ENCODE data around the gene IGLL5.
"Not testable (repeated sequence)": the region's sequence is repeated elsewhere in the genome, so short reads cannot be mapped to it uniquely, and the experiment has no call there.

IGLL5 gene

GRCh38 chr22:22884010-22884887, 3.4 kb upstream of the IGLL5 start:
- DNase-seq (ENCODE audit: low read depth), result no peak

DNA sequence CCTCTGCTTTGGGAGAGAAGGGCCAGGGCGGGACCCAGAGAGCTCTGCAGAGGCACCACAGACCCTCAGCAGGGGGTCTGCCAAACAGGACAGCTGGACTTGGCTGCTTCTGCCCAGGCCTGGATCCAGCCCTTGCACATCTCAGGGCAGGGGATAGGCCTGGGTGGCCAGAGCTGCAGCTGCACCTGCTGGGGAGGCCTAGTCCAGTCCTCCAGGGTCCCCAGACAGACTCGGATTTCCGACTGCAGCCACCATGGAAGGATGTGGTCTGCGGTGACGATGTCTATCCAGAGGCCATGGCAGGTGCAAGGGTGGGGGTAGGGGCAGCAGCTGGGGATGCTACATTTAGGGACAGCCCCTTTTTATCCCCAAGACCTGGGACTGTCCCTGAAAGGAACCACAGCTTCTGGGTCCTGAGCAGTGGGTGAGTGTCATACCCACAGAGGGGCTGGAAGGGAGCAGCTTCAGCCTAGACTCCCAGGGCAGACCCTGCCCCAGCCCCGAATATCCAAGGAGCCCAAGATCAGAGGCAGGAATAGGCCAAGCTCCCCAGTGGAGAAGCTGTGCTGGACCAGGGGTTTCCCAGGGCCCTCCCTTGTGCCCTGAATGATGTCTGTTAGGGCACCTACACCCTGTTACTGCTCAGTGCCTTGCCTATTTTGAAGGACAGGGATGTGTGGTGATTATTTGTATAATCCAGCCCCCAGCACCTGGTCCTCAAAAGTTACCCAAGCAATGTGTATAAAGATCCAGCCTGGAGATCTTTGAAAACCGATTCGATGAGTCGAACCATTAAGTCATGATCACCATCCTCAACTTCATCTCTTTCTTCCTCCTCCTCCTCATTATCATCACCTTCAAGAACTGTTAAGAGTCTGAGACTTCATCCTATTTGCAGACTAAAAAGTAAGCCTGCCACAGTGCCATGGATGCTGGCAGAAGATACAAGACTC, 2.5 kb upstream of the IGLL5 start:
- no peak for DNase-seq (ENCODE audit: low read depth)

GRCh38 chr22:22886546-22886945, 1.1 kb upstream of the IGLL5 start:
- DNase-seq (ENCODE audit: low read depth), result no peak

DNA sequence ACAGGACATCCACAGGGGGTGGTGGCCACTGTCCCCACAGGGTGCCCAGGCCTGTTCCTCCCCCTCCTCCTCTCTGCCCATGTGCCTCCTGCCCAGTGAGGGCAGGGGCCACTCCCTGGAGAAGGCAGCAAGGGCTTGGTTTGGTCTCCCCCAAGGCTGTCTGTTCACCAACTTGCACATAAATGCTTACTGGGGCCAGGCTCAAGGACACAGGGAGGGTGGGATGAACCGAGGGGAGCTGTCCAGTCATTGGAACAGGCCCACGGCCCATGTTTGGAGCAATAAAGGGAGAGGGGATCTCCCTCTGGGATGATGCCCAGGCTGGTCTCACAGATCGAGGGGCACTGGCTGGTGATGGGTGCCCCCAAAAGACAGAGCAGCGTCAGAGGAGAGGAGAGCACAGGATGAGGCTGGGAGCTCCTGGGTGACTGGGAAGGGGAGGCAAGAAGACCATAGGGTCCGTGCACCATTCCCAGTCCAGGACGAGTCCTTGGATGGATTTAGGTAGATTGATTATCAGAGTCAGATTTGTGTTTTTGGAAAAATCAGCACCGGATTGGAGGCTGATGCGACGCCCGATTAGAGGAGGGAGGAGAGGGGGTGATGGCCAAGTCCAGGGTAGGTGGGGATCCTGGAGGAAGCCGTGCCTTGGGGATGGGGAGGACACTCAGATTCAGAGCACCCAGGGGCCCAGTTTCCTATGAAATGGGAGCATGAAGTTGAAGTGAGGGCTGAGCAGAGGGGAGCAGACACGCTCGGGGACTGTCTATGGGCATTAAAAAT, 1.1 kb downstream of the IGLL5 start:
- no peak for DNase-seq (ENCODE audit: low read depth)

- no peak for DNase-seq (ENCODE audit: low read depth)
Observed at GRCh38 chr22:22890085-22890484, 2.5 kb downstream of the IGLL5 start.

DNA sequence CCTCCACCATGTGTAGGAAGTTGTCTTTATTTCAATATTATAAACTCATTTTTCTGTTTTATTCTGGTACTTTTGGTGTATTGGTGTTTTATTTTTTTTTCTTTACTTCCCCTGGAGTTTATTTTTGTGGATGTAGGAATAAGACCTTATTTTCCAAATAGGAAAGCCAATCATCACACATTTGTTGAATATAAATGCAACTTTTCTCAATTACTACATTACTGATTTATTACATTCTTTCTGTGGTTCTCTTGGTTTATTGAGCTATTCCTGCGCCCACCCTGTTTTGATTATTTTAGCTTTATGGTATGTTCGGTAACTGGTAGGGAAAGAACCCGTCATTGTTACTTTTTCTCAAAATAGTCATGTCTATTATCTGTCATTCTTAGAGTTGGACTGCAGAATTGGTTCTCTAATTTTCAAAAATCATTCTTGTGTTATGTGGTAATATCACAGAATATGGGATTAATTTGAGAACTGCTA, 3.6 kb downstream of the IGLL5 start:
- no peak for DNase-seq (ENCODE audit: low read depth)

DNA sequence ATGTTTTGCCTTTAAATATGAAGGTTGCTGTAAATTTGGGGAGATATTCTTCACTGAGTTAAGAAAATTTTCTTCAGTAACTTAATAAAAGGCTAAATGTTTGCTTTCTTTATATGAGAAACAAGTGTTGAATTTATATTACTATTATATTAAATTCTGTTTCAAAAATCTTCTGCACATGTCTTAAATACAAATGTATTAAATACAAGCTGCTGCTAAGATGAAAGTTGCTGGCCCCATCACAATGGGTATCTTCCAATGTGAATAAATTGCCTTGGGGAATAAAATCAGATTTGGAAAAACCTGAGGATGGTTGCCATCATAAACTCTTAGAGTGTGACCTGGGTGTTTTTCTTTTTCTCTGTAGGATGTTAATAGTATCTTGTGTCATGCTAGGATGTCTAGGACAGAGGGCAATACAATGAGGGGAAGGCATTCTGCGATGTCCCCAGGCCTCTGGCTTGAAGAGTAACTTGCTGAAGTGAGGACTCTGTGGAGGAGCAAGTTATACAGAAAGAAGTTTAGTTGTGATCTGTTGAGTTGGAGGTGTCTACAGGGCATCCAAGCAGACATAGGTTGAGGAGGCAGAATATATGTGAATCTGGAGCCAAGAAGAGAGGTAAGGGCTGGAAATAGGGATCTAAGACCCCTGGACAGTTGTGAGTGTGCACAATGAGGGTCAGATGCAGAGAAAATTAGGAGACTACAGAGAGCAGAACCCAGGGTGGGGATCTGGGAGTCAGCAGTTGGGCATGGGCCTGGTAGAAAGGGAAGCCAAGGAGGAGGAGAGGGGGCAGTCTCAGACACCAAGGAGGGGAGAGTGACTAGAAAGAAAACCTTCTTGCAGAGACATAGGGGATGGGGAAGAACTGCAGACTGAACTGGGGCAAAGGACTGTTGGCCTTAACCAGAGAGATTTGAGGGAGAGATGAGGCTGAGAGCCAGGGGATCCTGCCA, 4.8 kb downstream of the IGLL5 start:
- DNase-seq (ENCODE audit: low read depth), result no peak

DNA sequence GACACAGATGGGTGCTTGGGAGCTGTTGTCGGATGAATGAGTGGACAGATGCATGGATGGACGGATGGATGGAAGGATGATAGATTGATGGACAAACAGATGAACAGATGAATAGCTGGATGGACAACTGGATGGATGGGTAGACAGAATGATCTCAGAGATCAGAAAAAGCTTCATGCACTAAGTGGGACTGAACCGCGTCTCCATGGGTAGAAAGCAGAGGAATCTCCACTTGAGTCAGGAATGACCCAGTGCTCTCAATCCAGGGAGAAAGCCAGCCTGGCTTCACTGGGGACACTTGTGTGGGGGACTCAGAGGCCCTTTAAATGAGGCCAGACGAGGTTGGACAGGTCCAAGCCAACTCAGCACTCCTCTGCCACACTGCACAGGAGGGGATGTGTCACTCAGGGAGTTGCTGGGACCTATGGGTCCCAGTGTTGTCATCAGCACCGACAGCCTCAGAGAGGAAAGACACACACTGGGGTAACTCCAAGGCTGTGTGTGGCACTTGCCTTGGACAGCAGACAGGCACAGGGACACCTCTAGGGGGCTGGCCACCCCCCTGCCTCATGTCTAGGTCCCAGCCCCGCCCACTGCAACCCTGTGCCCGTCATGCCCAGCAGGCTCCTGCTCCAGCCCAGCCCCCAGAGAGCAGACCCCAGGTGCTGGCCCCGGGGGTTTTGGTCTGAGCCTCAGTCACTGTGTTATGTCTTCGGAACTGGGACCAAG, 5.6 kb downstream of the IGLL5 start:
- no peak for DNase-seq (ENCODE audit: low read depth)

DNA sequence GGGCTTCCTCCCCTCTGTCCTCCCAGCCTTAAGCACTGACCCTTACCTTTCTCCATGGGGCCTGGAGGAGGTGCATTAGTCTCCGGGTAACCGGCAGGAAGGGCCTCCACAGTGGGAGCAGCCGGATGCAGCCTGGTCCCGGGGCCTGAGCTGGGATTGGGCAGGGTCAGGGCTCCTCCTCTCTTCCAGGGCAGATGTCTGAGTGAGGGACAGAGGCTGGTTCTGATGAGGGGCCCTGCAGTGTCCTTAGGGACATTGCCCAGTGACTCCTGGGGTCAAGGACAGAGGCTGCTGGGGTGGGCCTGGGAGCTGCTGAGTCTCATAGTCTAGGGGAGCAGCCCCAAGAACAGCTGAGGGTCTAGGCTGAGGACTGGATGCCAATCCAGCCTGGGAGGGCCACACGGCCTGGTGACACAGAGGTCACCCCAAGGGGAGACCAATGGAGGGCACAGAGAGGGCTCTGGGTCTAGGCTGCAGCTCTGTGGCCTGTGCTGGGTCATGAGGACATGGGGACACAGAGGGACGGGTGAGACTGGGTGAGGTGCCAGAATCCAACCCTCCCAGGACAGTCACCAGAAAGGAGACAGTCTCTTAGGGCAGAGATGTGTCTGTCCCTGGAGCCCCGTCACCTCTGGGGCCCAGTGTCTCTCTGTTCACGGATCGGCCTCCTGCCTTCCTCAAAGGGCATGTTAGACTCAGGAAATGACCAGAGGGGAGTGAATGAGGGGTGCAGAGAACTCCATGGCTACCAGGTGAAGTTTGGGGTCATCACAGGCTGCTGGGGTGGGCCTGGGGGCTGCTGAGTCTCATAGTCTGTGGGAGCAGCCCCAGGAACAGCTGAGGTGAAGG, 6.5 kb downstream of the IGLL5 start:
- DNase-seq (ENCODE audit: low read depth), result no peak

- no peak for DNase-seq (ENCODE audit: low read depth)
Observed at GRCh38 chr22:22894740-22895731, 7.4 kb downstream of the IGLL5 start.

DNA sequence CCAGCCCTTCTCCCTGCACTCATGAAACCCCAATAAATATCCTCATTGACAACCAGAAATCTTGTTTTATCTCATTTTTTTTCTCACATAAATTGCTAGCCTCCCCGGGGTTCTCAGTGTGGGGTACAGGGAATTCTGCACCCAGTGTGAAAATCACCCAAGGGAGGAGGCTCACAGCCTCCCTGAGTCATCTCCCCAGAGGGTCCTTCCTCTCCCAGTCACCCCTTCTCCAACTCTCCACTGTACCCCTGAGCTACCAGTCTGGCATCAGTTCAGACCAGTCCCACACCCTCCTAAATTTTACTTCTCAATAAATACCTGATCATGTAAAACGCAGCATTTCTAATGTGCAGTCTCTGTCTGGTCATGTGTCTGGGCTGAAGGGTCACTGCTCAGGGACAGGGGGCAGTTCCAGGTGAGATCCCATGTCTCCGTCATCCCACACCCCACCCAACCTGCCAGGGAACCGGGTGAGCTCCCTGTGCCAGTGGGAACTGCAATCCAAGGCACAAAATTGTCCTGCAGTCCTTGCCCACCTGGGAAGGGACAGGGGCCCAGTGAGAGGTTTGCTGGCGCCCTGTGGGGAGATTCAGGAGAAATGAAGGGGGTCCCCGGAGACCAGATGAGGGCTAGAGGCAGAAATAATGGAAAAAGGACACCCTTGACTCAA, 8.3 kb downstream of the IGLL5 start:
- DNase-seq (ENCODE audit: low read depth), result no peak

DNA sequence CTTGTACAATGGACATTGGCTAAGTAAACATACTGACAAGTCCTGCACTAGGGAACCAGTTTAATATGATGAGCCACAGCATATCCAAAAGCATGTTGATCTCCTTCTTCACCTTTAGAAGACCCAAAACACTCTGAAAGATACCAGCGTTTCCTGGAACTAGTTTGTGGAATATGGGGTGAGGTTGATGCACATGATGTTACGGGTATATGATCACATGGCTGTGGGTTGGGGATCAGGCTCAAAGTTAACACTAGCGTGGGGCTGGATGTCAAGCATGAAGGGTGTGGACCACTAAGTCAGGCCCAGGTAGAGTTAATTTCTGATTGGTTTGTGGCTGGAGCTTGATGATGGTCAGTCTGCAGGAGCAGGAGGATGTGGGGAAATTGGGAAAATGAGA, 9.0 kb downstream of the IGLL5 start:
- no peak for DNase-seq (ENCODE audit: low read depth)

DNA sequence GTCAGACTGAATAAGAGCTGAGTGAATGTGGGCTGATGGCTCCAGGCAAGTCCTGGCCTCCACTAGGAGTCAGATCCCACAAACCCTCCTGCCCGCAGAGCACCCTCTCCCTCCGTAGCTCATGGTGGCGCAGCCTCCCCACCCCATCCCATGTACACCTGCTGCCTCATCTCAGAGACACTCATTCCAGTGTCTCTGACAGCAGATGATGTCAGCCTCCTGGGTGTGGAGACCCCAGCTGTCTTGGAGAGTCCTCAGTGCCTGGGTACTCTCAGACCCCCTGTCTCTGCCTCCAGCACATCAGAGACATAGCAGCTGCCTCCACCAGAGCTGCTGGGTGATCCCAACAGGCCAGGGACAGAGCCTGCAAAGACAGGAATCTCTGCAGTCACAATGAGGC, 9.5 kb downstream of the IGLL5 start:
- DNase-seq (ENCODE audit: low read depth), result no peak

GRCh38 chr22:22897947-22898346, 10.3 kb downstream of the IGLL5 start:
- no peak for DNase-seq (ENCODE audit: low read depth)

DNA sequence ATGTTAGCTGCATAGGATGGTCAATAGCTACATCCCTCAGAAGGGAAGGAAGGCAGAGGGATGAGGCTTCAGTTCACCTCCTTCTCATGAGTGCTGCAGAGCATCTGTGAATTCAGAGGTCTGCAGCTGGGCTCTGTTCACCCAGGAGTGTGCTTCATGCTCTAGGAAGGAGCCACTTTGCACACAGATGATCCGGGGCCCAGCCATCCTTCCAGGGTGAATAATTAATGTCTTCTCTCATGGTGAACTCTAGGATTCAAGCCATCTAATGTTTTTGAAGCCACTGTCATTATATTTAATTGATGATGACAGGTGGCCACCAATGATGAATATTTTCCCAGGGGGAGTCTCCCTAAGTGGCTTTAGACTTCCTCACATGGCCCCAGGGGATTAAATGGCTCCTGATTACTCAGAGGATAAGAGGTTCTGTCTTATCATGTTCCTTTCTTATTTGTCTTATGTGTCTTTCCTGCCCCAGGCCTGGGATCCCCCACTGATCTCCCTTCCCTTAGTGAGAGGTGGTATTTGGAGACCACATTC, 10.9 kb downstream of the IGLL5 start:
- not testable (repeated sequence) for DNase-seq (ENCODE audit: low read depth)

DNA sequence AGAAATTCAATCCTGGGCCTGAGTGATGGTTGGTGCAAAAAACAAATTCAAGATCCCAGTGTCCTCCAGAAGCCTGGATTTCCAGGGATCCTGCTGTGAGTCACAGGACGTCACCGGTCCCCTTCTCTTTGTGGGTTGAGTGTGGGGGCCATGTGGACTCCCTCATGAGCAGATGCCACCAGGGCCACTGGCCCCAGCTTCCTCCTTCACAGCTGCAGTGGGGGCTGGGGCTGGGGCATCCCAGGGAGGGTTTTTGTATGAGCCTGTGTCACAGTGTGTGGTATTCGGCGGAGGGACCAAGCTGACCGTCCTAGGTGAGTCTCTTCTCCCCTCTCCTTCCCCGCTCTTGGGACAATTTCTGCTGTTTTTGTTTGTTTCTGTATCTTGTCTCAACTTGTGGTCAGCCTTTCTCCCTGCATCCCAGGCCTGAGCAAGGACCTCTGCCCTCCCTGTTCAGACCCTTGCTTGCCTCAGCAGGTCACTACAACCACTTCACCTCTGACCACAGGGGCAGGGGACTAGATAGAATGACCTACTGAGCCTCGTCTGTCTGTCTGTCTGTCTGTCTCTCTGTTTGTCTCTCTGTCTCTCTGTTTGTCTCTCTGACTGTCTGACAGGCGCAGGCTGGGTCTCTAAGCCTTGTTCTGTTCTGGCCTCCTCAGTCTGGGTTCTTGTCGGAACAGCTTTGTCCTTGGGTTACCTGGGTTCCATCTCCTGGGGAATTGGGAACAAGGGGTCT, 11.9 kb downstream of the IGLL5 start:
- DNase-seq (ENCODE audit: low read depth), result not testable (repeated sequence)

Data from stimulated activated CD8-positive, alpha-beta memory T cell treated with anti-CD3 and anti-CD28 coated beads, Interleukin-15, amount 100 ng/mL, for 24 hours (primary cell).